ENCODE measurements around the gene QRICH1. TPM values are rescaled to one million over a fixed set of nuclear protein-coding genes. Genes with fewer than 3 reads are reported as not detected.

Gene QRICH1
- total and polyA plus RNA-seq, 10 of the 15 experiments (the other 5 are each of a cell fraction or from before 2014, with no cell fraction given), result 22.2 to 116 (median 81.4) TPM

GRCh38 chr3:49028673-49029562, 65.0 kb downstream of the QRICH1 start, which contains the start of gene IMPDH2 (continued):
- no peak for TF ChIP-seq CUX1 (IDR thresholded peaks at IDR 0.05; ENCODE audit: insufficient replicate concordance, low read depth, low read length)
- no peak for TF ChIP-seq SIX5 (IDR thresholded peaks at IDR 0.05; ENCODE audit: low read depth, low read length, severe bottlenecking)
- TF ChIP-seq SMARCA5 (IDR thresholded peaks at IDR 0.05), result peak; percentile 22; the same call in 1 of the 2 replicates
- peak; percentile 67 for TF ChIP-seq DPF2 (IDR thresholded peaks at IDR 0.05)
- no peak for TF ChIP-seq HDAC2 (IDR thresholded peaks at IDR 0.05)
- TF ChIP-seq MTA3 (IDR thresholded peaks at IDR 0.05; ENCODE audit: borderline replicate concordance, low read length), result no peak
- peak; percentile 97 for TF ChIP-seq BCL3 (IDR thresholded peaks at IDR 0.05; ENCODE audit: borderline replicate concordance, insufficient read depth, low read depth, low read length, poor library complexity, severe bottlenecking)
- no peak for TF ChIP-seq IKZF2 (IDR thresholded peaks at IDR 0.05)
- TF ChIP-seq RBBP5 (conservative IDR thresholded peaks at IDR 0.05), result no peak
- TF ChIP-seq, protein P1, sequence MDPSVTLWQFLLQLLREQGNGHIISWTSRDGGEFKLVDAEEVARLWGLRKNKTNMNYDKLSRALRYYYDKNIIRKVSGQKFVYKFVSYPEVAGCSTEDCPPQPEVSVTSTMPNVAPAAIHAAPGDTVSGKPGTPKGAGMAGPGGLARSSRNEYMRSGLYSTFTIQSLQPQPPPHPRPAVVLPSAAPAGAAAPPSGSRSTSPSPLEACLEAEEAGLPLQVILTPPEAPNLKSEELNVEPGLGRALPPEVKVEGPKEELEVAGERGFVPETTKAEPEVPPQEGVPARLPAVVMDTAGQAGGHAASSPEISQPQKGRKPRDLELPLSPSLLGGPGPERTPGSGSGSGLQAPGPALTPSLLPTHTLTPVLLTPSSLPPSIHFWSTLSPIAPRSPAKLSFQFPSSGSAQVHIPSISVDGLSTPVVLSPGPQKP (IDR thresholded peaks at IDR 0.05; ENCODE audit: low read depth, low read length), result 0 out of 2 replicates have a peak, but pooled peaks have one; percentile 37
- TF ChIP-seq ZBED1 (IDR thresholded peaks at IDR 0.05; ENCODE audit: borderline replicate concordance), result peak; percentile 87; the same call in 1 of the 2 replicates
- peak; percentile 83; the same call in 1 of the 2 replicates for TF ChIP-seq PAX5 (IDR thresholded peaks at IDR 0.05; ENCODE audit: borderline replicate concordance, low read depth, low read length)
- peak; percentile 32 for TF ChIP-seq SP1 (IDR thresholded peaks at IDR 0.05; ENCODE audit: low read depth, low read length)
- TF ChIP-seq SPI1 (IDR thresholded peaks at IDR 0.05; ENCODE audit: borderline replicate concordance, insufficient read depth, low read depth, low read length), result no peak
- TF ChIP-seq EZH2 (IDR thresholded peaks at IDR 0.05; ENCODE audit: borderline replicate concordance, control insufficient read depth, low read depth, low read length), result no peak
- peak; percentile 95 for TF ChIP-seq POU2F2 (IDR thresholded peaks at IDR 0.05; ENCODE audit: borderline replicate concordance, low read depth, low read length)
- TF ChIP-seq YBX1 (IDR thresholded peaks at IDR 0.05), result no peak
- peak; percentile 68 for TF ChIP-seq GATAD2B (conservative IDR thresholded peaks at IDR 0.05; ENCODE audit: low read depth)
- no peak for TF ChIP-seq ESRRA (IDR thresholded peaks at IDR 0.05; ENCODE audit: low read length)
- no peak for TF ChIP-seq GABPA (IDR thresholded peaks at IDR 0.05; ENCODE audit: low read depth)
- no peak for TF ChIP-seq MEF2B (IDR thresholded peaks at IDR 0.05; ENCODE audit: partially characterized antibody, poor library complexity, severe bottlenecking)
- TF ChIP-seq STAT1 (conservative IDR thresholded peaks at IDR 0.05), result no peak; the same call in 1 of the 2 replicates
- TF ChIP-seq RB1 (IDR thresholded peaks at IDR 0.05; ENCODE audit: borderline replicate concordance), result no peak; the same call in 1 of the 2 replicates
- TF ChIP-seq TCF12 (IDR thresholded peaks at IDR 0.05; ENCODE audit: low read depth, low read length), result peak; percentile 55; the same call in 1 of the 2 replicates
